NCI-H345 (cell line): Measurements from ENCODE around the gene PAMR1.

ENCODE experiments used
- DNase-seq: peaks from one replicate; lab custom pipeline; 2025; lab: John Stamatoyannopoulos, UW

The PAMR1 gene

DNA sequence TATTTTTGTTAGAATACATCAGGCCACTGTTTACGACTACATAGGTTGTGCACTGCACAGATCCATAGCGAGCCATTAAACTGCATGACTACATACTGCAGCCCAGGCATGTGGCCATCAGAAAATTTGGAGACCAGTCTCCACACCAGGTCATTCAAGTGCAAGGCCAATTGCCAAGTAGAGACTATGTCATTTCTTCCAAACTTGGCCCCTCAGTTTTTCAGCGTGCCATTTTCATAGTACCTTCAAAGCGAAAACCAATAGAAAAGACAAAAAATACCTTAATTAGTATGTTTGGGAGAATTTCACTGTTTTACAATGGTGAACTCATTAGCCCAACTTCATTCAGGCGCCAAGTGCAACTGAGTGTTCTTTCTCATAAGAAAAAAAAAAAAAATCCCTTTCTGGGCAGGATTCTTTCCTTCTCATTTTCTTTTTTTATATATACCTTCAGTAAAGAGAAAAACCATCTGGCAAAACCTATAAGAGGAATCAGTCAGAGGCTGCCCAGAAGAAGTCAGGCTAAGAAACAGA lies 30.4 kb downstream of the PAMR1 start:
- no peak for DNase-seq

DNA sequence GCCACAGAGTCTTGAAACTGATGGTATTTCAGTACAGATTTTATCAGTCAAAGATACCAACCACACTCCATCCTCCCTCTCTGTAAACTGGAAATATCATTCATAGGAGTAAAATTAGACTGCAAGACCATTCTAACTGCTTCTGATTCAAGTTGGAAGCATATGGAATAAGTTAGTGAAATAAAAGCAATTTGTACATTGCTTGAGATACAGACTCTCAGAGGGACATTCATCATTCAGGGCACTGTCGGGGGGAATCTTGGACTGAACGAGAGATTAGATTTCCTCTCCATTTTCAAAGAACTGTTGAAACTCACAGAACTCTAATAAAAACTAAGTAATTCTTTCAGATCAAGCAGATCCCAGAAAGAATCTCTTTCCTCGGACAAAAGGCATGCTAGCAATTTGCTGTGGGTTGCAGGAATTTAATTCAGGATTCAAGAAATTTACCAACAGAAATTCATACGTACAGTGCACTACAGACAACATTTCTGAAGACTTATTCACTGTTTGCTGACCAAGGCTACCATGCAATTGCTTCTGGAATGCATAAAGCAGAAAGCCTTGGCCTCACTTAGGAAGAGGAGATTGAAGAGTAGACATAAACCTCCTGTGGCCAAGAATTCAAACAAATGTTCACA lies 34.1 kb downstream of the PAMR1 start:
- no peak for DNase-seq

DNA sequence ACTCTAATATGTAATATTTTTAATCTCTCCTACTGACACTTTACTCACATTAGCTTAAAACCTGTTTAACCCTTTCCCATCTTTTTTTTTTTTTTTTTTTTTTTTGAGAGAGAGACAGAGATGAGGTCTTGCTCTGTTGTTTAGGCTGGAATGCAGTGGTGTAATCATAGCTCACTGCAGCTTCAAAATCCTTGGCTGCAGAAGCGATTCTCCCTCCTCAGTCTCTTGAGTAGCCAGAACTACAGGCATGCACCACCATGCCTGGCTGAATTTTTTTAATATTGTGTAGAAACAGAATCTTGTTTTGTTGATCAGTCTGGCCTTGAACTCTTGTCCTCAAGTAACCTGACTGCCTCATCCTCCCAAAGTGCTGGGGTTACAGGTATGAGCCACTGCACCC lies 37.3 kb downstream of the PAMR1 start:
- DNase-seq: no peak

DNA sequence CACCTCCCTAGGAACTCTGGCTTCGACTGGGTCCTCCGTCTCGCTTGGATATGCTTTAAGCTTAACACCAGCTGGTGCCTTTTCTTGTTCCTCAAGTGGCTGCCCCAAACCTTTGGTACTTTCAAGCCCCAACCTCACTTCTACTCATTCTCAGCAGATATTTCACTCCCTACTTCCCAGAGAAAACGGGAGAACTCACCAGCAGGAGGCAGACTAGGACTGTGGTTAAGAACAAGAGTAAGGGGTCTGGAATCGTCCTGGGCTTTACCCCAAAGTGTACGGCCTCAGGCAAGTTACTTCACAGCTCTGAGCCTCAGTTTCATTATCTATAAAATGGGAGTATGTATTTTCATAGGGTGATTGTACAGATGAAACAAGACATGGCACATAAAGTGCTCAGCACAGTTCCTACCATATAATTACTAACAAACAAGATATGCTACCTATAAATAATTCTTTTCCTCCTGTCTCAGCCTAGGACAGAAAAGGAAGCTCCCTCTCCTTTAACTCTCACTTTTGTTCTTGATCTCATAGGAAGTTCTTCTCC lies 37.8 kb downstream of the PAMR1 start:
- DNase-seq: peak; percentile 21

DNA sequence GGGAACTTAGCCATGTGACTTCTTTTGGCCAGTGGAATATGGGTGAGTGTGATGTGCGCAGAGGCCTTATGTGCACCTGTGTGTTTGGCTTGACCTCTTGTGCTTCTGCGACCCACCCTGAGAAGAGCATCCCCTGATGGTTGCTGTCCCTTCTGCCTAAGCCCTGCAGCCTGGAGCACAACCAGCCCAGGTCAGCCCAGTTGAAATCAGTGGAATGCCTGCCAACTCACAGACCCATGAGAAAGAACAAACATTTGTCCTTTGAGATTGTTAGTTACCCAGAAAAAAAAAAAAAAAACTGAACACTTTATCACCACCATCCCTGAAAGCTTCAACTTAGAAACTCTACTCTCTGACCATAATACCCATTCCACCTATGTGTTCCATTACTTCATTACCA lies 38.5 kb downstream of the PAMR1 start:
- no peak for DNase-seq

DNA sequence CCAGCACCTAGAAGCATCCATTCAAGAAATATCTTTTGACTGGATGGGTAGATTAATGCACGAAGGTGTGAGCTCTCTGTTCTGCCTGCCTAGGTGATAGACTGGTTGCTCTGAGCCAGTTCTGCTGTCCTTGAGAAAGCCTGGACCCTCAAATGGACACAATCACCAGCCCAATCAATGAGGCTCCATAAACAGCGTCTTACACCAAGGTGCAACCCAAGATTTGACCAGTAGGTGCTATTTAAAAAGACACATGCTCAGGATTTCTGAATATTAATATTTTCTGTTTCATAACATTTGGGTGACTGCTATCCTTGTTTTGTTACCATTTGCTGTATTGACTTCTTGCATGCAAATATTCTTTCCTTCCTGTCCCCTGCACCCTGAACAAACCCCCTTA lies 39.0 kb downstream of the PAMR1 start:
- DNase-seq: no peak

DNA sequence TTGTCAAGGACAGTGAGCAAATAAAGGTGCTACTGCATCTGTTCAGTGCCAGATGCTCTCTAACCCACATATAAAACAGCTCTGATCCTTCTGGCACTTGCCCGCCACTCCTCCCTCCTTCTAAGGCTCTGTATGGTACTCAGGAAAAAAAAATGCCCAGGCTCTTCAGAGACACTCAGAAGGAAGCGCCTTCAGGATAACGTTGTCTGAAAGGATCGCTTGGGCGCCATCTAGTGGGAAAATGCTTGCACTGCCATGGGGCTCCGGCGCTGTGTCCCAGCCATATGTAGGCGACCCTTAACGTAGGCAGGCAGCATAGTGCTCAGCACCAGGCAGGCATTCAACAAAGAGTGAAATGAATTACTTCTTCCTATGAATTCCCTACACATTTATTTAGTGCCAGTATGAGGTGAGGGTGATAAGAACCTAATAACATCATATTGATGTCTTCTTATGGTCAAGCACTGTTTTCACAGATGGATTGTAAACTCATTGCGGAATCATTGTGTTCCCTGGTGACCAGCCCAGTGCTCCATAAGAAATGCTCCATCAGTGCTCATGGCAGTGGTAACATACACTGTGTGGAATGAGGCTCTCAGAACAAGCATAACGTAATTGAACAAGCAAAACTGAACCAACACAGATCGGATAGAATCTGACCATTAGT lies 39.6 kb downstream of the PAMR1 start:
- DNase-seq: peak; percentile 78

DNA sequence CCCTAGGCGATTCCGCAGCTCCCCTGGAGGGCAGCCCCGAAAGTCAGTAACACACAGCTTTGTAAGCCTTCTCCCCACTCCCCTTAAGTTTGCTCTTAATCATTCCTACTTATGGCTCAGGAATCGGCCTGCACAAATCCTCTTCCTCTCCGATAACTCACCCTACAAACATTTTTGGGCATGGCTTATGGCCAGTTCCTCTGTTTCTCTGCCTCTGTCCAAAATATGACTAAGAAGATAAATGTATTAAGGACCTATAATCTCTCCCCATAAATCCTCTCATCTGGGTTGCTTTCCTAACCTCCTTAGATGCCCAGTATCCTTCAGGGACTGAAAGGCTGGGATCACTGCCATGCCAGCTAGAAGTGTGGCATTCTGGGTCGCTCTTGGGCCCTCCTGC lies 41.0 kb downstream of the PAMR1 start:
- DNase-seq: no peak

DNA sequence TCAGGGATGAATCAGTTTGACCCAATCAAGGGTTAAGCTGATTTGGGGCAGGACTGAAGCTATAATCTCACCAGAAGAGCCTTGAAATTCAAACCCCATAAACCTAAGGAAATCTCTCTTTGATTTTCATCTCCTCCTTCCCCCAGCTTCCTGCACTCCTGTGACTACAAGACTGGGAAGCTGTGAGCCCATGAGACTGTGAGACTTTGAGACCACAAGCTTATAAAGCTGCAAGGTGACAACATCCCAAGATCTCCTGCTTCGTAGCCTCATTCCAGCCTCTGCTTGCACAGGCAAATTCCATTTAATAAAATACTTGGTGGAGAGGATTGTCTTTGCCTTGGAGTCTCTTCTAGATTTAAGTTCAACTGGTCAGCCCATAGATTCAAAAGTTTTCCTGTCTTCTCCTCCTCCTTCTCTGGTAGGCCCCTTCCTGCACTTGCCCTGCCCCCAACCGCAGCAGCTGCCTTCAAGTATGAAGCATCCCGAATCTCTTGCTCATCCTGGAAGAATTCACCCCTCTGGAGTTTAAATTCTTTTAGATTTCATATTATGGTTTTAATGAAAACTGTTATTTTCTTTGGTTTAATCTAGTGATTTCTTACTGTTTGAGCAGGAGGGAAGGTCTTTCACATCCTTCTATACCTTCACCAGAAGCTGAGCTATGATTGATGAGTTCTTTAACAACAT lies 42.1 kb downstream of the PAMR1 start:
- DNase-seq: no peak

DNA sequence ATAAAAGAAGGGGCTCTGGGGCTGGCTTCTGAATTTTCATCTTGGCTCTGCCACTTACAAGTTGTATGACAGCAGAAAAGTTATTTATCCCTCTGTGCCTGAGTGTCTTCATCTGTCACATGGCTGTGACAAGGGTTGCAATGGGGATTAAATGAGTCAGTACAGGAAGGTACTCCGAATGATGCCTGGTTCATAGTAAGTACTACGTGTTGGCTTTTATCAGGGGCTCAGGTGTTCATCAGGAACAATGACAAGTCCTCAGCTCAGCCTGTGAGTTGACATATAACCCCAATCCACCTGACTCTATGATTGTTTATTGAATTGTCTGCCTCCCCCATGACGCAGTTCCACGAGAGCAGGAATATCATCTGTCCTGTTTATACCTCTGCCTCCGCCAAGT lies 45.7 kb downstream of the PAMR1 start:
- peak; percentile 46 for DNase-seq

DNA sequence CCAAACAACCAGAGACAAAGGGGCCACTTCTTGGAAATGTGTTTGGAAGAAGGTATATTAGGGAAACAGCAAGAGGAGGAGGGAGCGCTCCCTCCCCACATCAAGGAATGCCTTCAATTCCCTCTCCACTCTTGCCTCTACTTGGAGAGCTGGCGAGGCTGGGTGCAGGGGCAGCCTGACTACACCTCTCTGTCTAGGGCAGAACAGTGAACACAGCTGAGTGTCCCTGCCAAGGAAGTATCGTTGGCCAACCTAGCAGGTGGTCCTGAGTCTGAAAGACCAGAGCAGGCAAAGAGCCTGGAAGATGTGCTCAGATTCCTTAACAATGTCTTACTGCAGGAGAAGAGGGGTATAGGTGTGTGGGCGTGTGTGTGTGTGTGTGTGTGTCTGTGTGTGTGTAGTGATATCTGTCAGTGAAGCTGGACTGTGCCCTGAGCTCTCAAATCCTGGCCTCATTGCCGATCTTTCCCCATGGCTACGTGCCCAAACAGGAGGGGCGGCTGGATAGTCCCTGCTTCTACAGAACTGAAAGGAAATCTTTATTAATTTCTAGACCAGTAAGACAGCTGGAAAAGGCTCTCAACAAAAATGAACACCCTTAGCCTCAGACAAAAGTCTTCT lies 46.8 kb downstream of the PAMR1 start:
- no peak for DNase-seq

DNA sequence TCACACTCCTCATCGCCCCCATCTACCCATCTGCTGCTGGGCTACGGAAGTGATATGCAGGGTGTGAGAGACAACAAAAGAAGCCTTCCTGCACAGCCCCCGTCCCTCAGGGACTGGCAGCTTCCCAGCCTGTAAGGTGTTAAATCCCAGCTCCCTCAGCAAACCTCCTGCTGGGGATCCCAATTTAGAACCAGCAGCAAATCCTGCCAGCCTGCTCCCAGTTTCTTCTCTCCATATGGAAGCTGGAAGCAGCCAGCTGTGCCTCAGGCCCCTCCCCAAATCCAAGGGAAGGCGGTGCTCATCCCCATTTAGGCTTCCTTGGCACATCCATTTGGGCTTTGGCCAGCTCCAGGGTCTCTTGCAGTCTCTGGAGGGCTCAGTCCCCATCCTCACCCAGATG lies 47.5 kb downstream of the PAMR1 start:
- no peak for DNase-seq

DNA sequence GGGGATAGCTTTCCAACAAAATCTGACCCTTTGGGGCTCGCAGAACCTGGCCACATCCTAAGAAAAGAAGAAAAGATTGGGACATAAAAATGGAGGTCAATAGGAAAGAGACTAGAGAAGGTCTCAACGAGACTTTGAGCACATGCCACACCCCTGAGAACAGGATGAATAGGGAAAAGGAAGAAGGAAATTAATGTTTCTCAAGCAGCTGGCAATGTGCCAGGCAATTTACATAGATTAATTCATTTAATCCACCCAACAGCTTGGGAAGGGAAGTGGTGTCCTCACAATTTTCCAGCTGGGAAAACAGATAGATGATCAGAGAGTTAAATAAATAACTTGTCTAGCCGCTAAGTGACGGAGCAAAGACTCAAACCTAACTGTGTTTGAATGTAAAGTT lies 50.7 kb downstream of the PAMR1 start:
- no peak for DNase-seq

DNA sequence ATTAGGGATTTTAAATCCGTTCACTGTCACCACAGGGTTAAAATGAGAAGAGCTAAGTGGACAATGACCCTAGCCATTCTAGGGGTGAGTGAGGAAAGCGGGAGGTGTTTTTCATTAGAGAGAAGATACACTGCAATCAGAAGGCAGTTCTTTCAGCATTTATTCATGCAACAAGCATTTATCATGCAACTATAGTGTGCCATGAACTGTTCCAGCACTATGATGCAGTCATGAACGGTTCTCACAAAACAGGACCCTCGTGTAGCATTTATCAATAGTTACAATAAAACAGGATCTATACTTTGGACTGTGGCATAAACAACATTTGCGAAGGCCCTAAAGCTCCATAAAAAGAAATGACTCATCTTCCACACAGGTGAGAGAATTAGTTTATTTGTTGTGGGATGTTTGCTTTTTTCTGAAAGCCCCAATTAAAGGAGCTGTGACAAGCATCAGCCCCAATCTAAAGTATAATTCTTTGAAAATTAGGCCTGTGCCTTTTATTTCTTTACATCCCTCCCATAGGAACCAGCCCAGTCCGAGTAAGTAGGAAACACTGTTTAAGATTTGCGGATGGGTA lies 51.5 kb downstream of the PAMR1 start:
- no peak for DNase-seq

DNA sequence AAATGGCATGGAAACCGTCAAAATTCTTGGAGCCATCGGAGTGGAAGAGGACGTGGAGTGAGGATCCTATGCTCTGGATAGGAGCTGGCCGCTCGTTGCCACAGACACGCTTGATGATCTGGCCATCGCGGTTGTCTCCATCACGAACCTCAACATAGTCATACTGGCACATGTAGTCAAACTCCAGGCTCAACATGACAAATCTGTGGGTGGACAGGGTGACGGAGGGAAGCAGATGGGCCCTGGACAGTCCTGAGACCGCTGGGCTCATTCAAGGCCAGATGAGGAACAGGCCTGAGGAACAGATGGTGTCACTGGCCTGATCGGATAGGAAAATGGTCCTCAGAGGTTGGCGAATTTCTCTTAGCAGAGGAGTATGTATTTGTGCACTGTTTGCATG lies 54.8 kb downstream of the PAMR1 start:
- DNase-seq: no peak

DNA sequence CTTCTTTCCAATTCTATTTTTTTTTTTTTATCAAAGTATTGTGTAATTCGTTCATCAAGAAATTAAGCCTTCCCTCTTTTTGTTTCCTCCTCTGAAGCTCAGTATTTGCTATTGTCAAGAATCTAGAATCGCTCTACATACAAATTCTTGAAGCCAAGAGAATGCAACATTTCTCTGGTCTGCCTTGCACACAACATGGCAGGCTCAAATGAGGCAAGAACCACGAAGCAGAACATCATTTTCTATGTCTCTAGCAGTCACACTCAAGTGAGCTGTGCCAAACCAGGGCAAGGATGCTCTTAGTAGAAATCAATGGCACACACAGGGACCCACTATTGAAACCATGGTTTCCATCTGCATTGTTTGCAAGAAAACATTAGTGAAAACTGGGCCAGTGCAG lies 59.4 kb downstream of the PAMR1 start:
- DNase-seq: no peak

DNA sequence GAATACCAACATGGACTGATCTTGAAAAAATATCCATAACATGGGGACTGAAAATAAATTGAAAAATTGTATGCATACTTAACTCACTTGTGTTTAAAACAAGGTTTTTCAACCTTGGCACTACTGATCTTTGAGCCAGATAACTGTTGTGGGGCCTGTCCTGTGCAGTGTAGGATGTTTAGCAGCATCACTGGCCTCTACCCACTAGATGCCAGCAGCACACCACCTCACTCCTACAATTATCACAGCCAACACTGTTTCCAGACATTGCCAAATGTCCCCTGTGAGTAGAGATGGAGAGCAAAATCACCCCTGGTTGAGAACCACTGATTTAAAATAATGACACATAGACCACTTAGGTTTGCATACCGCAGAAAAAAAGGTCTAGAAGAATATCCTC lies 61.1 kb downstream of the PAMR1 start:
- no peak for DNase-seq

DNA sequence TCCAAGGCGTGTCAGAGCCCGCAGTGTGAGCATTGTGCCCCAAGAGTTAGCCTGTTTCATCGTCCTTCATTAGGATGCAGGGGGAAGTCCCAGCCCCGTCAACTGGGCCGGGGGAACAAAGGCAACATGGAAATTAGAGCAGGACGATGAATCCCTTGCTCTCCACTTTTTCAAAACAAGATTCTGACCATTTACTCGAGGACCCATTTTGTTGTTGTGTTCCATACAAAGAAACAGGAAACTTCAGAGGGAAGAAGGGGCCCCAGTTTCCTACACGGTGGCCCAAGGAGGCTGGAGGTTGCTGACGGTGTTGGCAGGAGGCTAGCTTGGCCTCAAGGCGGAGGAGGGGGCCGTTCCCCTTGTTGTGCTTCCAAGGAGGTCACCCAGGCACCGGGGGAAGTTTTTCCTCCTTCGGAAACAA lies 62.1 kb downstream of the PAMR1 start:
- no peak for DNase-seq

DNA sequence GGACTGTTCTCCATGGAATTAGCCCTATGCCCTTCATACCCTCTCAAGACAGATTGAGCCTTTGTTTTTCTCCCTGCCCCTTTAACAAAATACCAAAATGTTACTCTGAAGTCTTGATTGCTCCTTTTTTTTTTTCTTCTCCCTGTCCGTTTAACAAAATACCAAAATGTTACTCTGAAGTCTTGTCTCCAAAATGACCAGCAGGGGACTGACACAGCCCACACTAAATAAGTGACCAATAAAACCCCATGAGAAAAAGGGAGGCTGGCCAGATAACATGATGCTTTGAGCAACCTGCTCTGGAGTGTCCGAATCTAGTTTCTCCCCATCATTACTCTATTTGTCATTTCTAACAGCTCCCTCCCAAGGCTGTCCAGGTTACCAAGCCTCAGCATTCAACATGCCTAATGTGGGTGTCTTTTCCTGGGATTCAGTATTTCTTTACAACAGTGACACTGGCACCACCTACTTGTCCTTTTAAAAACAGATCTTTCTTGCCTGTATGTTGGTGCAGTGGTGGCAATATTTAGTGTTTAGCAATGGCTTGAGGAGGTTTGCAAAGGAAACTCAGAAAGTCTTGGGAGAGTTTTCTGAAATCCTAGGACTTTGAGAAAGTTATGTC lies 63.4 kb downstream of the PAMR1 start:
- no peak for DNase-seq

DNA sequence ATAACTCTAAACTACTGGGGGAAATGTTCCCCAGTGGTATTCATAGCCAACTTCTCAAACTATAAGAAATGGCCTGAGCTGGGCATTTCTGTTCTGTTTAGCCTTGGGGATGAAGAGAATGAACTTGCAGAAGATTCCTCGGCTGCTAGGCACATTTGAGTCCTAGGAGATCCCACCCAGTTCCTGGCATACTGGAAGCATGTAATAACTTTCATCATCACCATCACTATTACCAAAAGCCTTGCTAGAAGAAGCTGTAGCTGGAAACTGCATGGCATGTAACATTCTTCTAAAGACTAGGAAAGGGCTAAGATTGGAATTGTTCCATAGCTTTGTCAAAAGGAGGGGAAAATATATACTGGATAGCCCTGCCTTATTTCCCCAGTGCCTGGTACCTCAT lies 65.9 kb downstream of the PAMR1 start:
- DNase-seq: no peak

DNA sequence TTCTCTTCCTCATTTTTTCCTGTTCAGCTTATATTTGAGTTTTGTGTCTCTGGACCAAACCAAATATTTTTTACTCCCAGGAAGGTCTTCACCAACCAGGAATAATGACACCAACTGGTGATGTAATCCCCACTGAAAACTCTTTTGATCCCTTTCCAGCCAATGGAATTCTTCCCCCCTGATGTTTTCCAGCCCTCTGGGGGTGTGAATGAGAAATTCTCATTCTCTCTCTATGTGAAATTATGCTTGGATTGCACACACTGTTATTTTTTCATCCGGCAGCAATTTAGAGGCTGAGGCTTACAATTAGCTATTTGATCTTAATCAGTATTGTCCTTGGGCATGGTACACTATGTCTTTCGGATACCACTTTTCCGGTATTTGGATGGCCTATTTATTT lies 66.6 kb downstream of the PAMR1 start:
- DNase-seq: no peak

DNA sequence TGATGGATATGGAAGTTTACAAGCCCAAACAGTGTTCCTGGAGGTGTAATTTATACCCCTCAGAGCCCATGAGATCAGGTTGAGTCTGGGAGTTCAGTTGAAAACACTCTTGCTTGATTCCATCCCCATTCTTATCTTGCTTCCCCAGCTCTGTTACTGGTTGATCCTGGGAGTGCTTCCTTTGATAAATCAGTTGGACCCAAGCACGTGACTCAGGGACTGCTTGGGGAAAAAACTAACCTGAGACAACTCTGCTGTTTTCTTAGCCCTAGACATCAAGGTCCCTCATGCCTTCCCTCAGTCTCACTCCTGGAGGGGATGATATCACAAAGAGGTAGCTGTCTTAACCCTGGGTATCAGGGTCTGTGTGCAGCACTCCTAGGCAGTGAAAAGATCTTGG lies 71.1 kb downstream of the PAMR1 start:
- DNase-seq: no peak
